G401 (cell line): ENCODE results near the gene ACAP3. TPM values are rescaled to one million over a fixed set of nuclear protein-coding genes. Genes with fewer than 3 reads are reported as not detected.

Experiments
- DNase-seq: peaks from one replicate; pipeline ENCODE4 v3.0.0-alpha.2; 2015; ENCODE audit warnings: low spot score
- in situ Hi-C: cut with HindIII; loops from 2 replicates; pipeline ENCODE4 v1.10.0; 2016; ENCODE audit warnings: low sequenced_read_pairs, mixed read lengths
- total RNA-seq: library from RNA; depleted of rRNA; stranded (reverse); fragments of >200 nt; shearing (Covaris generic); gene quantifications from 2 replicates; pipeline ENCODE4 v1.2.3, GENCODE V29; 2014

Gene ACAP3
- total RNA-seq, 1 experiment from 2014 or later = 33.8 TPM

DNA sequence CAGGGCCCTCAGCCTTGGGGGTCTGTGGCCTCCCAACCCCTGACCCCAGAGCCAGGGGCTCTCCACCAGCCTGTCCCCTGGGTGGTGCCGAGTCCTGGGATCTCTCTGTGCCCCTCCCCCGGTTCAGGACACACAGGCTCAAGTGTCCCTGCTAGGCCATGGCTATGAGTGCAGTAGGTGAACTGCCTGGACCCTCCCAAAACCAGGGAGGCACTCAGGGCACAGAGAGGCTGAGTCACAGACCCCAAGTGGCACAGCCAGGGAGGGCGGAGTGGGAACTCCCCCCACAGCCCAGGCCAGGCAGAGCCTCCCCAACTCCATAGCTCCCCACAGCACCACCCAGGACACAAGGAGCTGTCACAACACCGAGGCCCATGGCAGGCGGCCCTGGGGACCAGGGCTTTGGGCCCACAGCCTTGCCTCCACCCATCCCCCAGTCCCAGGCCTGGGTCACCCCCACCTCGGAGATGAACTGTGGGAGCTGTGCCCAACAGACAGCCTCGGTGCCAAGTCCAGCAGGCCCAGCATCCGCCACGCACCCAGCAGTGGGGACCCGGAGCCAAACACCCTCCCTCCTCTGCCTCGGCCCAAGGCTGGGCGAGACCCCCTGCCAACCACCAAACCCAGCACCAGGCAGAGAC, 38.2 kb upstream of the ACAP3 start:
- in situ Hi-C loops = no loop called here
- no peak for DNase-seq

DNA sequence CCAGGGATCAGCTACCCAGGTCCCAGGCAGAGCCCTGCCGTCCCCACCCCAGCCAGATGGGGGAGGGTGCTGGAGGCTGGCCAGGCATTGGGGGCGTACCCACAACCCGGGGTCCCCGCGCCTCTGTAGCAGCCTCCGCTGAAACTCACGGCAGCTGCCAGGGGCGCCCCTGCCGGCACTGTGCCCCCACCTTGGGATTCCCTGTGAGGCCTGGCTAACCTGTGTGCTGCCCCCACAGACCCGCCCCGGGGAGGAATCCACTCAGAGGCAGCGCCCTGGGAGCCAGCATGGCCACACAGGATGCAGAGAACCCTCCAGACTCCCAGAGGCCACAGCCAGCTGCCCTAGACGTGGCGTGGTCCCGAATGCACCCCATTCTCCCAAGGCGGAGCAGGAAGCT, 37.7 kb upstream of the ACAP3 start:
- no peak for DNase-seq
- in situ Hi-C loops = no loop called here

DNA sequence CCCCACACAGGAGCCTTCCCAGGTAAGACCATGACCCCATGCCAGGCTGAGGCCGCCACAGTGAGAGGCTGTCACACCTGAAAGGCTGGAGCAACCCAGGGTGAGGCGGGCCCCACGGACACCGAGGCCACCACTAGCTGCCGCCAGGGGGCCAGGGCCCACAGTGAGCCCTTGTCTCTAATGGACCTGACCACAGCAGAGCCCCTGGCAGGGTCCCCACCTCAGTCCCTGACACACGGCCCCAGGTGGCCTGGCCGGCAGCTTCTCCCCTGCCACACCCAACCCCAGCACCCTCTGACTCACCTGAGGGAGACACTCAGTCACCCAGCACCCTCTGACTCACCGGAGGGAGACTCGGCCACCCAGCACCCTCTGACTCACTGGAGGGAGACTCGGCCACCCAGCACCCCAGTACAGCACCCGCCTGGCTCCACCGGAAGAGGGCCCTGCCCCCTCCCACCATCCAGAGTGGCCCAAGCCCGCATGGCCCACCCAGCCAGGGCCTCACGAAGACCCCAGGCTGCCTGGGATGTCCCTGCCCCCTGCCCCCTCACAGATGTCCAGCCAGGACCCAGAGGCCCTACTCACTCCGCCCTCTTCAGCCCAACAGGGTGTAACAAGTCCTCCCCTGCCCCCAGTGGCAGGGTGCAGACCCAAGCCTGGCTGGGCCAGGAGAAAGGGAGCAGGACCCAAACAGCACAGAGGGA, 37.1 kb upstream of the ACAP3 start:
- DNase-seq = no peak
- in situ Hi-C loops = no loop called here

DNA sequence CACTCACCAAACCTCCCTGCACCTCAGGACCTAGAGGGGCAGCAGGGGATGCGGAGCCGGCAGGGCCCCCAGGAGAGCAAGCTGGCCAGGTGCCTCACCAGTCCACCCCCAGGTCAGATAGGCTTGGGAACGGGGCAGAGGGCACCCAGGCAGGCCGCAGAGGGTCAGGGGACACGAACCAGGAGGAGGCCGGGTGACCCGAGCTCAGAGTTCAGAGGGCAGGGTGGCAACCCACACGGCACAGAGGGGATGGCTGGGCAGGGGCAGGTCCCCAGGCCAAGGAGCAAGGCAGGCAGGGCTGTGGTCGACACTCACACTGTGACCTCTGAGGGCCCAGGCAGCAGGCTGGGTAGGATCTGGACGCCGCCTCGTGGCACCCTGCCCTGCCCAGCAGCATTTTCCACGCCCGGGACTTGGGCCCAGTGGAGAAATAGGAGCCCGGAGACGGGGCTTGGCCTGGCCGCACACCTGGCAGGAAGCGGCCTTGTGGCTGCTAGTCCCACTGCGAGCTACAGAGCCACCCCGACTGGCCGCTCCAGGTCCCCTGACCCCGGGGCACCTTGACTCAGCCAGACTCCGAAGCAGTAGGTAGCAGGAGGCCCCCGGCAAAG, 36.2 kb upstream of the ACAP3 start:
- DNase-seq = no peak
- in situ Hi-C loops = no loop called here

DNA sequence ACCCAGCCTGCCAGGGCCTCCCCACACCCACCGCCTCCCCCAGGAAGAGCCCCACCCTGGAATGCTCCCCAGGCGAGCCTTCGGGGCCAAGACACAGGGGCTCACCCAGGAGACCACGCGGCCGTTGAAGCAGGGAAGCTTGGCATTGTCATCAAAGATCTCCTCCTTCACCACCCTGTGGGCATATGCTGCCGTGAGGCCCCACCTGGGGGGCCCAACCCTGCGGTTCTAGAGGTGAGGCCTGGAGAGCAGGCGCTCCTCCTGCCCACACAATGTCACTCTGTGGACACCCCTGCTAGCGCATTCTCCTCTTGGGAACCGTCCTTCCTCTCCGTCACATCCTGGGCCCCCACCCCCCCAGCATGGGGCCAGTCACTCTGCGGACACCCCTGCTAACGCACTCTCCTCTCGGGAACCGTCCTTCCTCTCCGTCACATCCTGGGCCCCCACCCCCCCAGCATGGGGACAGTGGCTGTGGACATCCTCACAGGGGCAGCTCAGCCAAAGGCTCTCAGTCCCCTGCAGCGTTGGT, 34.9 kb upstream of the ACAP3 start:
- in situ Hi-C loops = no loop called here
- no peak for DNase-seq

DNA sequence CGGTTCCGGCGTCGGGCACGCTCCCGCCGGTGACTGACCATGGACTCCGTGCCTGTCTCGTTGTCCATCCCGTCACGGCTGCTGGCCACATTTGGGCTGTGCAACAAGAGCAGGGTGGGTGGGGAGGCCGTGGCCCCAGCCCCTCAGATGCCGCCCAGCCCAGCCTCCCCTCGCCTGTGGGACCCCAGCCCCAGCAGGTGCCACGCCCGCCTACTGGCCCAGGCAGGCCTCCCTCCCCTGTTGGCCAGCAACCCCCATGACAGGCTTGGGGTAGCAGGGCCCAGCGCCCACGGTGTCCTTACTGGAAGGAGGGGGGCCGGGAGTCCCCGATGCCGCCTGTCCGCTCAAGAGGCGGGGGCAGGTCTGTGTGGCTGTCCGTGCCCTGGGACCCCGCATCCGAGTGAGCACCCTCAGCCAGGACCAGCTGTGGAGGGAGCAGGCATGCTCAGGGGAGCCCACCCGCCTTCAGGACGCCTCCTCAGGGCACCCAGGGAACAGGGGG, 34.4 kb upstream of the ACAP3 start:
- no peak for DNase-seq
- in situ Hi-C loops = no loop called here

DNA sequence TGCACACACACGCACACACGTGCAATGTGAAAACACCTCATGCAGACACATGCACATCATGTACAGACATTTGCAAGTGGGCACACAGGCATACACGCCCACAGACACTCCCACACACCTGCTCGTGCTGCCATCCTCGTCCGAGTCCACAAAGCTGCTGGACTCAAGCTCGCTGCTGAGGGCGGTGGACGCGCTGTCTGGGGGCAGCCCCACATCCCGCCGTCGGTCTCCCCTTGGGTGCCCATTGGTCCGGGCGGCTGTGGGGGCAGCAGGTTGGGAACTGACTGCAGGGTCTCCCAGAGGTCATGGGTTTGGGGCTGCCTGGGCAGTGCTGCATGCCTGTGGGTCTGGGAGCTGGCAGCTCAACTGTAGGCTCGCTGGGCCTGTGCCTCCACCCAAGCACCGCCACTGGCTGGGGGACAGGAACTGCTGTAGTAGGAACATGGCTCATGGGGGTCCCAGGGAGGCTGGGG, 33.9 kb upstream of the ACAP3 start:
- no peak for DNase-seq

DNA sequence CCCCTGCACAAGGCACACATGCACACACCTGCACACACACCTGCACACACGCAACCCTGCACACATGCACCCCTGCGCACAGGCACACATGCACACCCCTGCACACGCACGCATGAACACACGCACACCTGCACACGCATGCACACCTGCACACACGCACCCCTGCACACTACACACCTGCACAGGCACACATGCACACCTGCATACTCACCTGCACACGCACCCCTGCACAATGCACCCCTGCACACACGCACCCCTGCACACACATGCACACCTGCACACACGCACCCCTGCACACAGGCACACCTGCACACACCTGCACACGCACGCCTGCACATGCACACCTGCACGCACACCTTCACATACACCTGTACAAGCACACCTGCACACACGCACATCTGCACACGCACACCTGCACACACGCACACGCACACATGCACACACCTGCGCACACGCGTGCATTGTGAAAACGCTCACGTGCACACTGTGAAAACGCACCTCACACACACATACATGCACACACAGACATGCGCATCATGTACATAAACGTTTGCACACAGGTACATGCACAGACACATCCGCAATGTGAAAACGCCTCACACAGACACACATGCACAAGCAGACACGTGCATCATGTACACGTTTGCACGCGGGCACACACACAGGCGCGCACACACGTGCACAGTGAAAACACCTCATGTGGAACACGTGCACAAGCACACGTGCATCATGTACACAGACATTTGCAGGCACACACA, 33.2 kb upstream of the ACAP3 start:
- no peak for DNase-seq
- in situ Hi-C loops = no loop called here

More for the DNA sequence above, 33.9 kb upstream of the ACAP3 start:
- in situ Hi-C loops = no loop called here

DNA sequence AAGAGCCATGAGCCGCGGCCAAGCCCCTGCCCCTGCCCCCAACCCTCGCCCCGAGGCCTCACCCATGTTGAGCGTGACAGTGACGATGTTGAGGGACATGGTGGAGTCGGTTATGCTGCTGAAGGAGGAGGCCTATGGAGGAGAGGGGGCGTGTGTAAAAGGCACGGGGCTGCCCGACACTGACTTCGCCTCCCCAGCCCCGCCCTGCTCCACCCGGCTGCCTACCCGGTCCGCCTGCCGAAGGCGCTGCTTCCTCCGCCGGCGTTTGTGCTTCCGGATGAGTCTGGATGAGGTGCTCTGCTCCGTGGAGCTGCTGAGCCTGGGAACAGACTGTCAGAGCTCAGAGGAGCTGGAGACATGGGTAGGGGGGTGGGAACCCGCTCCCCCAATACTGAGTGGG, 32.5 kb upstream of the ACAP3 start:
- DNase-seq = no peak
- in situ Hi-C loops = no loop called here

DNA sequence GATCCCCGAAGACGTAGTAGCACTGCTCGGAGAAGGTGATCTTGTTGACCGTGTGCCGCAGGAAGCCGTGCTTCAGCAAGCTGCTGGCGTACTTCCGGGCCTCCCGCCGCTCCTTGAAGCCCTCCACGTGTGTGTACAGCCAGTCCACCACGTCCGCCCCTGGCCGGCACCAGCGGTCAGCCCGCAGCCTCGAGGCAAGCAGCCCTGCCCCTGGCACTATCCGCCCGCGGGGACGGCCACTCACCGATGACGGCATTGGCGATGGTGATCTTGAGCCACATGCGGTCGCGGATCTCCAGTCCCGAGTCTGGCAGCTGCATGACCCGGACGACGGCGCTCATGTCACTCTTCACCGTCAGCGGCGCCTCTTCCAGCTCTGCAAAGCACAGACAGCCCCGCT, 30.5 kb upstream of the ACAP3 start:
- DNase-seq = no peak
- in situ Hi-C loops = no loop called here

DNA sequence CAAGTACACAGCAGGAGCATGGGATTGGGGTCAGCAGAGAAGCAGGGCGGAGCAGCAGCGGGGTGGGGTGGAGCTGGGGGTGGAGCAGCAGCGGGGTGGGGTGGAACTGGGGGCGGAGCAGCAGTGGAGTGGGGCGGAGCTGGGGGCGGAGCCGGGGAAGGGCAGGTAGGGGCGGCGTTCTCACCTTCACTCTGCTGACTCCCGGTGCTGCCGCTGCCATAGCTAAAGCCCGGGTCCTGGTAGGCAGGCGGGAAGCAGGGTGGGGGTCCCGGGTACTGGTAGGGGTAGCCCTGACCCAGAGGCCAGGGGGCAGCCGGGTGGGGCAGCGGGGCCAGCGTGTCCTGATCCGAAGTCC, 30.0 kb upstream of the ACAP3 start:
- DNase-seq = no peak
- in situ Hi-C loops = no loop called here

DNA sequence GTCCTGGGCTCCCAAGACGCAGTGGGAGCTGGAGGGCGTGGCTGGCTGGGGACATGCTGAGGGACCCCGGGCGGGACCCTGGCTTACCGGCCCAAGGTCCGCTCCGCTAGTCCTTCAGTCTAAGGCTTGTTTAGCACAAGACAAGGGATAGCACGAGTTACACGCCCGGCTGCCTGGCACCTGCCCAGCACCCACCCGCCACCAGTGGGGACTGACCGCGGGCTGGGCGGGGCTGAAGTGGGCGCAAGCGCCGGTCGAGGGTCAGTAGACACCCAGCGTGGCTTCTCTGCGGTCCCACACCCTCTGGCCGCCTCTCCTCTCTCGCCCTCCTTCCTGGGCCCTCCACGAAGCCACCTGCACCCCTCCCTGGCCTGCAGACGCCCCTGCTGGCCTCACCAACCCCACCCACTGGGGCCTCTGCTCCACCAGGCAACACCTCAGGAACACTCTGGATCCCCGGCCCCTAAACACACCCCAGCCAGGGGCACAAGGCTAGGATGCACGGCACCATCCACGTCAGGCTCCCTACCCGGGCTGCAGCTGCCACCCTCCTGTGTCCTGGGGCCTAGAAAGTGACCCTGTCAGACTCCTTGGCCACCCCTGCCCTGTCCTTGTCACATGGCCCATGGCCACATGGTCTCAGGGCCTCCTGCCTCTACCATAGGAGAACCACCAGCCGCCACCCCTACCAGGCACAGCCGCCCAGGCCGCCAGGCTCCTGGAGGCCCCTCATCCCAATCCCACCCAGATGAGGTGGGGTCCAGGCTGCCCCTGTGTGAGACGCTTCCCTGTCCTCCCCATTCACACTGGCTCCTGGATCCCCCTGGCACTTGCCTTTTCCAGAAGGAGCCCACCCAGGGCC, 29.4 kb upstream of the ACAP3 start:
- in situ Hi-C loops = no loop called here
- no peak for DNase-seq

DNA sequence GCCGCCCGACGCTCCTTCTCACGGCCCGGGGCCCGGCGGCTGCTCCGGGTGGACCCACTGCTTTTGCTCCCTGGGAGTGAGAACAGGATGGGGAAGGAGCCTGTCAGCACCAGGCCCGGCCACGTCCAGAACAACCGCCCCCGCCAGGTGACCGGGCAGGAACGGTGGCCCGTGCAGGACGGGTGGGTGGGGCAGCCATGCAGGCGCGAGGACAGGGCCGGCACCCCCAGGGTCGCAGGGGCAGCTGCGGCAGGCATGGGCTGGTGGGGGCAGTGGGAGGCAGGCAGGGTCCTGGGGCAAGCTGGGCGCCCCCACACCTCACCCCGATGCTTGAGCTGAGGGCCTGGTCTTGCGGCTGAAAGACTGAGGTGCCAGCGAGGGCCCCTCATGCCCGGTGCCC, 28.7 kb upstream of the ACAP3 start:
- in situ Hi-C loops = no loop called here
- no peak for DNase-seq

DNA sequence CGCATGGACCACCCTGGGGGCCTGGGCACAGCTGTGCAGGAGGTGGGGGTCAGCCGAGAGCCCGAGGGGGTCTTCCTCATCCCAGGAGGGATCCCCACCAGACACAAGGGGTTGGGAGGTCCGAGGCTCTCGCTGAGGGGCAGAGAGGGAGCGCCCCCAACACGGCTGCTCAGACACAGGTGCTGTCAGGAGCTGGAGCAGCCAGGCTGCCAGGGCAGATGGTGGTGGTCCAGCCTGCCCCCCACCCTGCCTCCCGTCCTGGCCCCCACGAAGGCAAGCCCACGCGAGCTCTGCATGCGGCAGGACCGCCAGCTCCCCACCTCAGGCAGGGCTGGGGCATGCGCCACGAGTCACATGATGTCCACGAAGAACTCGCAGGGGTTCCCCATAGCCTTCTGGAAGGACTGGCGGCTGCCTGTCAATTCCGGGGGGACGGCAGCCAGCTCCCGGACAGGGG, 28.1 kb upstream of the ACAP3 start:
- in situ Hi-C loops = no loop called here
- DNase-seq = no peak

DNA sequence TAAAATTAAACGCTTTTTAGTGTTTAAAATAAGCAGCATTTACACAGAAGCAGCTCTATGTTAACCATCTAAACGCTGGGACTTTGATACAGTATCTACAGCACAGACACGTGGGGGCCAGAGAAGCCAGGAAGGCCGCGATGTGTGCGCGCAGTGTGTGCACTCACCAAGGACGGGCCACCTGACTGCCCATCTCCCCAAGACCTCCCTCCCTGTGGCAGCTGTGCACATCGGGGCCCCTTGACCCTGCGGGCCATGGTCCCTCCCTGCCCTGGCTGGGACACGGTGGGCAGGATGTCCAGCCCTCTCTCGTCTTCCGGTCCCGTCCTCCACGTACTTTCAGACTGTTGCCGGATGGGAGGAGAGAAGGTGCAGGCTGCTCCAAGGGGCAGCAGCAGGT, 27.6 kb upstream of the ACAP3 start:
- DNase-seq = no peak
- in situ Hi-C loops = no loop called here

DNA sequence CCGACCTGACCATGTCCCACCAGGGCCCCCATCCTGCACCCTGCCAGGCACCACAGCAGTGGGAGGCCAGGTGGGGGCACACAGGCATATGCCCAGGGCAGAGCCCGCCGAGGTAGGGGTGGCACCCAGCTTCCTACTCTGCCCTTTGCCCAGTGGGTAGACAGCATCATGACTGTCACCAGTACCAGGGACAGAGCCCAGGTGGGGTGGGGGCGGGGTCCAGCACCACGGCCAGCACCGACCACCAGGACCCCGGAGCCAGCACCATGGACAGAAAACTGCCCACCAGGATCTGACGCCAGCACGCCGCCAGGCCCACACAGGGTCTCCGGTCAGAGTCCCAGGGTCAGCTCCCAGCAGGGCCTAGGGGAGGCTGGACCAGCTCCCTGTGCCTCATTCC, 27.1 kb upstream of the ACAP3 start:
- in situ Hi-C loops = no loop called here
- no peak for DNase-seq

DNA sequence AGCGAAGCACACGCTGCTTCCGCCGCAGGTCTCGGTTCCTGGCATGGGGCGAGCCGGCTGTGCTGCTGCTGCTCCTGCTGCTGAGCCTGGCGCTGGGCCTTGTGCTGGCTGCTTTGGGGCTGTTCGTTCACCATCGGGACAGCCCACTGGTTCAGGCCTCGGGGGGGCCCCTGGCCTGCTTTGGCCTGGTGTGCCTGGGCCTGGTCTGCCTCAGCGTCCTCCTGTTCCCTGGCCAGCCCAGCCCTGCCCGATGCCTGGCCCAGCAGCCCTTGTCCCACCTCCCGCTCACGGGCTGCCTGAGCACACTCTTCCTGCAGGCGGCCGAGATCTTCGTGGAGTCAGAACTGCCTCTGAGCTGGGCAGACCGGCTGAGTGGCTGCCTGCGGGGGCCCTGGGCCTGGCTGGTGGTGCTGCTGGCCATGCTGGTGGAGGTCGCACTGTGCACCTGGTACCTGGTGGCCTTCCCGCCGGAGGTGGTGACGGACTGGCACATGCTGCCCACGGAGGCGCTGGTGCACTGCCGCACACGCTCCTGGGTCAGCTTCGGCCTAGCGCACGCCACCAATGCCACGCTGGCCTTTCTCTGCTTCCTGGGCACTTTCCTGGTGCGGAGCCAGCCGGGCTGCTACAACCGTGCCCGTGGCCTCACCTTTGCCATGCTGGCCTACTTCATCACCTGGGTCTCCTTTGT, 26.0 kb upstream of the ACAP3 start:
- in situ Hi-C loops = no loop called here
- DNase-seq = no peak
